ENCODE measurements around the gene ANAPC7.
"Not testable (repeated sequence)": the region's sequence is repeated elsewhere in the genome, so short reads cannot be mapped to it uniquely, and the experiment has no call there.

- peak in 2 of 4 experiments; percentile 17 to 21 for TF ChIP-seq CTCF (IDR thresholded peaks at IDR 0.05)
- not testable (repeated sequence) for TF ChIP-seq POLR2A (IDR thresholded peaks at IDR 0.05)
These were observed 45.0 kb downstream of the ANAPC7 start for GRCh38 chr12:110358384-110359097.
